ENCODE measurements around the gene DNAJB6. TPM values are rescaled to one million over a fixed set of nuclear protein-coding genes. Genes with fewer than 3 reads are reported as not detected.

DNAJB6 gene
- total RNA-seq, 4 donors from 2014 or later = 179 to 254 (median 212) TPM

DNA sequence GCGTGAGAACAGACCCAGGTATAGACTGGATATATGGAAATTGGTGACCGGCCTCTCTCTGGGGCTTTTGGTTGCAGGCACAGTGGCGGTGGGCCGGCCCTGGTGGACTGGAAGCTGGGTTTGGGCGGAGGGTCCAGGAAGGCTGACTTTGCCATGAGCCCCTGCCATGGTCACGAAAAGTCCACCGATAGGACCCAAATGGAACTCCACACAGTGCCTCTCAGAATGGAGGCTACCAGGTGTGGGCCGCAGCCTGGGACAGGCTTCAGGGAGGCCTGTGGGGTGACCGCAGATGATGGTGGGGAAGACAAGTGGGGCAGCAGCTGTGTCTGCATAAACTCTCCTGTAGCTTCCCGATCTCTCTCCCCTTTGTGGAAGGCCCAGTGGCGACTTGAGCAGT, 123.2 kb downstream of the DNAJB6 start:
- intact Hi-C loops (cut with DNase I; ENCODE audit: low total_unique reads) = no loop called here
- H3K4me3 ChIP-seq (ENCODE audit: low read depth, poor library complexity, severe bottlenecking) = no peak overlapping the region
- peak in 1 of 2 donors; percentile 61 for DNase-seq (ENCODE audit: low spot score in 2 of 2)
- 89 to 96% methylated on average over 11 of the region's 11 CpGs for WGBS, 2 donors
- TF ChIP-seq POLR2A (IDR thresholded peaks at IDR 0.05) = no peak
- TF ChIP-seq, protein P1, sequence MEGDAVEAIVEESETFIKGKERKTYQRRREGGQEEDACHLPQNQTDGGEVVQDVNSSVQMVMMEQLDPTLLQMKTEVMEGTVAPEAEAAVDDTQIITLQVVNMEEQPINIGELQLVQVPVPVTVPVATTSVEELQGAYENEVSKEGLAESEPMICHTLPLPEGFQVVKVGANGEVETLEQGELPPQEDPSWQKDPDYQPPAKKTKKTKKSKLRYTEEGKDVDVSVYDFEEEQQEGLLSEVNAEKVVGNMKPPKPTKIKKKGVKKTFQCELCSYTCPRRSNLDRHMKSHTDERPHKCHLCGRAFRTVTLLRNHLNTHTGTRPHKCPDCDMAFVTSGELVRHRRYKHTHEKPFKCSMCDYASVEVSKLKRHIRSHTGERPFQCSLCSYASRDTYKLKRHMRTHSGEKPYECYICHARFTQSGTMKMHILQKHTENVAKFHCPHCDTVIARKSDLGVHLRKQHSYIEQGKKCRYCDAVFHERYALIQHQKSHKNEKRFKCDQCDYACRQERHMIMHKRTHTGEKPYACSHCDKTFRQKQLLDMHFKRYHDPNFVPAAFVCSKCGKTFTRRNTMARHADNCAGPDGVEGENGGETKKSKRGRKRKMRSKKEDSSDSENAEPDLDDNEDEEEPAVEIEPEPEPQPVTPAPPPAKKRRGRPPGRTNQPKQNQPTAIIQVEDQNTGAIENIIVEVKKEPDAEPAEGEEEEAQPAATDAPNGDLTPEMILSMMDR (IDR thresholded peaks at IDR 0.05) = no peak

DNA sequence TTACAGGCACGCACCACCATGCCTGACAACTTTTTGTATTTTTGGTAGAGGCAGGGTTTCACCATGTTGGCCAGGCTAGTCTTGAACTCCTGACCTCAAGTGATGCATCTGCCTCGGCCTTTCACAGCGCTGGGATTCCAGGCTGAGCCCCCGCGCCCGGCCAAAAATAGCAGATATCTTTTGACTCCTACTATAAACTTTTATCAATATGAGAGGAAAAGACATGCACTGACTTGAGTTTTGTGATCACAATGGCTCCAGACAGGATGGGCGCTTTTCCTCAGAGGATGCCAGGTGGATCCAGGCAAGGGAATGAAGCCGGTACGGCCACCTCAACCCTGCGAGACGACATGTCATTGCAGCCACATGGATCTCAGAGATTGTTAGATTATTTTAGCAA, 123.9 kb downstream of the DNAJB6 start:
- no peak overlapping the region for H3K4me3 ChIP-seq (ENCODE audit: low read depth, poor library complexity, severe bottlenecking)
- 51 to 53% methylated on average over 11 of the region's 11 CpGs for WGBS, 2 donors
- peak in 1 of 2 donors; percentile 68 for DNase-seq (ENCODE audit: low spot score in 2 of 2)
- intact Hi-C loops (cut with DNase I; ENCODE audit: low total_unique reads) = no loop called here
- TF ChIP-seq, protein P1 (IDR thresholded peaks at IDR 0.05) = no peak
- TF ChIP-seq POLR2A (IDR thresholded peaks at IDR 0.05) = no peak

DNA sequence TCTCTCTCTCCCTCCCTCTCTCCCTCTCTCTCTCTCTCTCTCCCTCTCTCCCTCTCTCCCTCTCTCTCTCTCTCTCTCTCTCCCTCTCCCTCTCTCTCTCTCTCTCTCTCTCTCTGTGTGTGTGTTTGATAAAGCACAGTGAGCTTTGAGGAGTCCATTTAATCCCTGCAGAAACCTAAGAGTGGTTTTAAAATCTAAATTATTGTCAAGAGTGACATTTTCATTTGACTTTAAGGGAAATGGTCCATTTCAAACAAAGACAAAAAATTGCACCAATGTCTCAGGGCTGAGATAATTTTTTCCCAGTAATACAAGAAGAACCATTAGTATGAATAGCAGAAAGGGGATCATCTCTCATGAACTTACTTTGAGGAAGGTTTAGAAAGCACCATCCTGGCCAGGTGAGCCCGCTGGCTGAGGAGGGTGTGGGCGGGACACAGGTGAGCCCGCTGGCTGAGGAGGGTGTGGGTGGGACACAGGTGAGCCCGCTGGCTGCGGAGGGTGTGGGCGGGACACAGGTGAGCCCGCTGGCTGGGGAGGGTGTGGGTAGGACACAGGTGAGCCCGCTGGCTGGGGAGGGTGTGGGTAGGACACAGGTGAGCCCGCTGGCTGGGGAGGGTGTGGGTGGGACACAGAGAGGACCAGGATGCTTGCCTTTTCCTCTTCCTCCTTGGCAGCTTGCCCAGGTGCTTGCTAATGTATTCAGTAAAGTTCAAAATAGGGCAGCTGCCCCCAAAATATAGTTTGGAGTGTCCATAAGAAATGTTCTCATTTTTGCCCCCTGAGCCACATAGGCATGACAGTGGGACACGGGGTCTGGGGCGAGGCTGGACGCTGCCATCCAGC, 125.0 kb downstream of the DNAJB6 start:
- TF ChIP-seq, protein P1 (IDR thresholded peaks at IDR 0.05) = no peak
- no peak for TF ChIP-seq POLR2A (IDR thresholded peaks at IDR 0.05)
- H3K4me3 ChIP-seq (ENCODE audit: low read depth, poor library complexity, severe bottlenecking) = no peak overlapping the region
- intact Hi-C loops (cut with DNase I; ENCODE audit: low total_unique reads) = no loop called here
- peak in 1 of 2 donors; percentile 20 for DNase-seq (ENCODE audit: low spot score in 2 of 2)
- 45 to 57% methylated on average over 12 of the region's 12 CpGs for WGBS, 2 donors

DNA sequence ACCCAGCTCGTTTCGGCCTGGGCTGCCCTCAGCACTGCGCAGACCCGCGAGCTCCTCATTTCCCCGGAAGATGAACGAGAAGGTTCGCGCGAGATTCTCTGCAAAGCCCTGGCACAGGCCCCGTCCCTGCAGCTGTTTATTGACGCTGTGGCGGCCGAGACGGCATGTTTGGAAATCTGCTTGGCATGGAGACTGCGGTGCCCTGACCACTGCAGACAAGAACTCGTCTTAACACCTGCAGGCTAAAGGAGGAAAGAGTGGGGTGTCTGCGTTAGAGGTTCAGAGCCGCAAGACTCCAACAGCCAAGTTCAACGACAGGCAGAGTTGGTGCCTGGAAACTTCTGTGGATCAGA, 125.6 kb downstream of the DNAJB6 start:
- WGBS, 2 donors = 40 to 62% methylated on average over 17 to 20 of the region's 20 CpGs
- intact Hi-C loops (cut with DNase I; ENCODE audit: low total_unique reads) = no loop called here
- TF ChIP-seq, protein P1 (IDR thresholded peaks at IDR 0.05) = no peak
- TF ChIP-seq POLR2A (IDR thresholded peaks at IDR 0.05) = no peak
- no peak overlapping the region for H3K4me3 ChIP-seq (ENCODE audit: low read depth, poor library complexity, severe bottlenecking)
- DNase-seq (ENCODE audit: low spot score in 2 of 2) = peak in 1 of 2 donors; percentile 68

DNA sequence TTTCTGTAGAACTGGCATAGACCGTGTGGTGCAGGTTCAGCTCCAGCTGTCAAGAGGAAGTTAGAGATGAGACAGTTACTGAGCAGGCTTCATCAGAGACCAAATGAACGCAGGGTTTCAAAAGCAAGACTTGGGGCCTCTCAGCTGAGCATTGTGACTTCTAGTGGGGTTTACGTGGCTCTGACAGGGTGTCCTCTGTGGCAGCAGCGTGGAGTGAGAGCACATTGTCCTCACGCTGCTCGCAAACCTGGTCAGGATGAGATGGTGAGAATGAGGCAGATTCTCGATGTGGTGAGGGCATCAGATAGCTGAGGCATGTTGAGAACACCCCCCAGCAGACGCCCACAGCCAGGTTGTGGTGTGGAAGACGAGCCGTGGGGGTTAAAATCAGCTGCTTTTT, 126.0 kb downstream of the DNAJB6 start:
- no peak for TF ChIP-seq POLR2A (IDR thresholded peaks at IDR 0.05)
- TF ChIP-seq, protein P1 (IDR thresholded peaks at IDR 0.05) = no peak
- intact Hi-C loops (cut with DNase I; ENCODE audit: low total_unique reads) = no loop called here
- H3K4me3 ChIP-seq (ENCODE audit: low read depth, poor library complexity, severe bottlenecking) = no peak overlapping the region
- no peak for DNase-seq (ENCODE audit: low spot score in 2 of 2)
- 67 to 72% methylated on average over 10 of the region's 10 CpGs for WGBS, 2 donors

Measured in lower leg skin (tissue), 4 donors.